K562 (cell line): ENCODE measurements around the gene EIF4G2. TPM values are rescaled to one million over a fixed set of nuclear protein-coding genes. Genes with fewer than 3 reads are reported as not detected.
A peak's percentile ranks its signal among the peaks of the same experiment; 100 is the strongest.

Source experiments
- ATF3 ChIP-seq, 2 experiments: fragments of 450-650 bp in 1 of 2; sonication (generic) in 1 of 2; formaldehyde crosslinking in 1 of 2; IDR thresholded peaks in 1 of 2; conservative IDR thresholded peaks in 1 of 2; 2 replicates each; pipeline versions ENCODE4 v1.6.1 to v1.8.1; 2016 to 2023; ENCODE audit warnings: mild to moderate bottlenecking in 2 of 2, moderate library complexity in 2 of 2, inconsistent platforms in 1 of 2, missing genetic modification reagents in 1 of 2
- E4F1 ChIP-seq: fragments of 250-450 bp; sonication (Bioruptor Pico); IDR thresholded peaks from 2 replicates; pipeline ENCODE4 v1.5.0; 2021; ENCODE audit warnings: mild to moderate bottlenecking, borderline replicate concordance
- HSF4 ChIP-seq: fragments of 250-450 bp; sonication (Bioruptor Pico); IDR thresholded peaks from 2 replicates; pipeline ENCODE4 v2.1.2; 2022; ENCODE audit warnings: mild to moderate bottlenecking, moderate library complexity, borderline replicate concordance
- MAZ ChIP-seq, 2 experiments: fragments of 450-650 bp in 1 of 2; sonication (generic) in 1 of 2; formaldehyde crosslinking; IDR thresholded peaks in 1 of 2; conservative IDR thresholded peaks in 1 of 2; 2 replicates each; pipeline versions ENCODE4 v1.4.0 to v1.5.0; 2020; ENCODE audit warnings: mild to moderate bottlenecking in 1 of 2, missing genetic modification reagents in 1 of 2
- NBN ChIP-seq: fragments of 450-650 bp; IDR thresholded peaks from 2 replicates; pipeline ENCODE4 v1.6.1; 2016; ENCODE audit warnings: low read depth, mild to moderate bottlenecking
- NEUROD1 ChIP-seq: fragments of 150-350 bp; IDR thresholded peaks from 2 replicates; pipeline ENCODE4 v1.6.1; 2014; ENCODE audit warnings: borderline replicate concordance, low read length, low read depth; ENCODE audit not compliant: partially characterized antibody
- NRF1 ChIP-seq, 2 experiments: fragments of 450-650 bp; IDR thresholded peaks in 1 of 2; conservative IDR thresholded peaks in 1 of 2; 2 replicates each; pipeline ENCODE4 v1.6.1; 2014; ENCODE audit warnings: mild to moderate bottlenecking in 2 of 2
- PHF20 ChIP-seq: fragments of 450-650 bp; IDR thresholded peaks from 2 replicates; pipeline ENCODE4 v1.6.1; 2018; ENCODE audit not compliant: partially characterized antibody
- POLR2AphosphoS2 ChIP-seq: IDR thresholded peaks from 2 replicates; pipeline ENCODE4 v1.6.1; 2012; ENCODE audit warnings: low read length, improper control_type of control experiment
- RBFOX2 ChIP-seq: fragments of 200-400 bp; formaldehyde crosslinking; IDR thresholded peaks from 2 replicates; pipeline ENCODE4 v1.6.1; 2017; ENCODE audit warnings: low read depth, mild to moderate bottlenecking, low read length, moderate library complexity
- RBM39 ChIP-seq: fragments of 200-400 bp; formaldehyde crosslinking; optimal IDR thresholded peaks from 2 replicates; pipeline ENCODE3; 2018; ENCODE audit warnings: low read depth, low read length
- SIN3B ChIP-seq: fragments of 450-650 bp; IDR thresholded peaks from 2 replicates; pipeline ENCODE4 v1.6.1; 2017; ENCODE audit warnings: low read depth, mild to moderate bottlenecking, moderate library complexity
- TAL1 ChIP-seq: fragments of 450-650 bp; IDR thresholded peaks from 2 replicates; pipeline ENCODE4 v1.6.1; 2016; ENCODE audit warnings: mild to moderate bottlenecking
- TOE1 ChIP-seq, 2 experiments: fragments of 450-650 bp in 1 of 2; sonication (generic) in 1 of 2; formaldehyde crosslinking in 1 of 2; IDR thresholded peaks; 2 replicates each; pipeline versions ENCODE4 v1.7.1 to v1.8.0; 2016 to 2022; ENCODE audit warnings: borderline replicate concordance in 2 of 2, mild to moderate bottlenecking in 2 of 2, antibody characterized with exemption in 1 of 2, inconsistent platforms in 1 of 2, low read depth in 1 of 2, missing genetic modification reagents in 1 of 2, moderate library complexity in 1 of 2
- YY1 ChIP-seq, 3 experiments: IDR thresholded peaks; 2 replicates each; pipeline ENCODE4 v1.6.1; 2011; ENCODE audit warnings: low read length in 2 of 3, mild to moderate bottlenecking in 2 of 3, moderate library complexity in 2 of 3, borderline replicate concordance in 1 of 3, control low read depth in 1 of 3, low read depth in 1 of 3; ENCODE audit not compliant: insufficient read depth in 3 of 3, insufficient replicate concordance in 2 of 3, control insufficient read depth in 1 of 3, insufficient read length in 1 of 3; ENCODE audit errors: extremely low read depth in 1 of 3
- ZKSCAN1 ChIP-seq: fragments of 150-350 bp; IDR thresholded peaks from 2 replicates; pipeline ENCODE4 v1.6.1; 2016; ENCODE audit warnings: low read depth, low read length
- ZNF140 ChIP-seq: fragments of 250-450 bp; sonication (Bioruptor Pico); IDR thresholded peaks from 2 replicates; pipeline ENCODE4 v1.8.0; 2021; ENCODE audit warnings: moderate library complexity, mild to moderate bottlenecking, inconsistent platforms
- ZNF696 ChIP-seq: fragments of 250-450 bp; sonication (Bioruptor Pico); conservative IDR thresholded peaks from 2 replicates; pipeline ENCODE4 v1.4.0; 2020; ENCODE audit warnings: mild to moderate bottlenecking, moderate library complexity
- polyA plus RNA-seq, 8 experiments: library from polyadenylated mRNA; depleted of rRNA in 4 of 8; stranded (reverse) in 5 of 8; unstranded in 3 of 8; fragments of >200 nt; fragmentation: Nextera tagmentation in 2 of 8; fragmentation: Illumina TruSeq in 1 of 8; extraction: Ambion mirVana in 2 of 8; extraction: Trizol in 1 of 8; gene quantifications; 2 replicates each; pipeline versions ENCODE4 v1.2.1 to v1.2.3, GENCODE V29; 2011 to 2014; ENCODE audit warnings: inconsistent platforms in 1 of 8, missing spikeins in 1 of 8
- total RNA-seq, 7 experiments: library from RNA; depleted of rRNA in 6 of 7; stranded (reverse); fragments of >200 nt in 6 of 7; fragmentation: Illumina TruSeq in 2 of 7; extraction: Trizol in 2 of 7; gene quantifications; 2 replicates each; pipeline versions ENCODE4 v1.2.1 to v1.2.3, GENCODE V29; 2011 to 2021; ENCODE audit warnings: low replicate concordance in 1 of 7
- TF ChIP-seq, protein P1 (sequence below), 2 experiments: IDR thresholded peaks; 2 replicates each; pipeline ENCODE4 v1.6.1; 2012; ENCODE audit warnings: improper control_type of control experiment in 2 of 2, low read depth in 2 of 2, low read length in 2 of 2, borderline replicate concordance in 1 of 2

The EIF4G2 gene
- total and polyA plus RNA-seq, 9 of the 15 experiments (the other 6 are each of a cell fraction or from before 2014, with no cell fraction given) = 206 to 790 (median 646) TPM

DNA sequence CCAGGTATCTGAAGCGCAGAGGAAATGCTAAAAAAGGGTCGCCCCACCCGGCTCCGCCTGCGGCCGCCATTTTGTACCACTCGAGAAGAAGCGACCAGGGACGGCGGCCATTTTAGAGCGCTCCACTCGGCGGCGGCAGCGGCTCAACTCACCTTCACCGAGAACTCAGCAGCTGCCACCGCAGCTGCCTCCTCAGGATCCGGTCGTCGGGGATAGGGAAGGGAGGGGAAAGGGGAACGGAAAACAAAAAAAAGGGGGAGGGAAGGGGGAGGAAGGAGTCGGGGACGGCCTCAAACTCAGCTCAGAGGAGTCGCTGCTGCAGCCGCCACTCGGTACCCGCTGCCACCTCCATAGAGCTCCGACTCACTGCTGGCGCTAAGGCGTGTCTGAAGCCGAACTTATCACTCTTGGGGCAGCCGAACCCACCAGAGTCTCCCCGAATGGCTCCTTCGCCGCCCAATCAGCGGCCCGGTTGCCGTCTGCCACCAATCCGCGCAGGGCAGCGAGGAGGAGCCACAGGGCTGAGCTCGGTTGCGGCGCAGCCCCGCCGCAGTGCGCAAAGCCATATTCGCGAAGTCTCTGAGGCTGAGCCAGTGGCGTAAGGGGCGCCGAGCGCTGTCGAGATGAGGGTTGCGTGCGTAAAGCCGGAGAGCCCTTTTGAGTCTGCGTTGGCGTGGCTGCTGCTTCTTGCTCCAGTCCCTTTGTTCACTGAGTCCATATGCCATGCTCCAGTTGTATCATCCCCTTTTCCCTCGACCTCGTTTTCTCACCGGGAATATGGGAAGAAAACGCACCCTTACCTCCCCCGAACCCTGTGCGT lies at the start of gene EIF4G2 (continued):
- TF ChIP-seq ZNF140 (no peak), RBM39 (peak; percentile 94), POLR2AphosphoS2 (peak; percentile 94; the same call in 1 of the 2 replicates), TAL1 (peak; percentile 26; the same call in 1 of the 2 replicates), ZKSCAN1 (peak; percentile 75; the same call in 1 of the 2 replicates), NBN (peak; percentile 96), TOE1 (IDR thresholded peaks at IDR 0.05; ENCODE audit: borderline replicate concordance) (peak; percentile 77), TOE1 (CRISPR knock-in tag; IDR thresholded peaks at IDR 0.05; ENCODE audit: borderline replicate concordance, low read depth) (no peak), NEUROD1 (peak; percentile 57), ZNF696 (CRISPR knock-in tag) (no peak), YY1 (IDR thresholded peaks at IDR 0.05; ENCODE audit: borderline replicate concordance in 1 of 3, control insufficient read depth in 1 of 3, extremely low read depth in 1 of 3, insufficient read depth in 3 of 3, insufficient read length in 1 of 3, insufficient replicate concordance in 2 of 3, low read depth in 1 of 3, low read length in 2 of 3) (peak; percentile 97 to 99 (median 98)), PHF20 (peak; percentile 30), RBFOX2 (peak; percentile 94), ATF3 (IDR thresholded peaks at IDR 0.05) (no peak), ATF3 (CRISPR knock-in tag; conservative IDR thresholded peaks at IDR 0.05) (peak; percentile 75), E4F1 (CRISPR knock-in tag) (no peak), NRF1 (conservative IDR thresholded peaks at IDR 0.05 in 1 of 2, IDR thresholded peaks at IDR 0.05 in 1 of 2) (peak; percentile 90 to 92), HSF4 (CRISPR knock-in tag) (no peak), MAZ (CRISPR knock-in tag; conservative IDR thresholded peaks at IDR 0.05 in 1 of 2, IDR thresholded peaks at IDR 0.05 in 1 of 2) (peak; percentile 14 to 59), SIN3B (peak; percentile 32; the same call in 1 of the 2 replicates)
- TF ChIP-seq, protein P1, sequence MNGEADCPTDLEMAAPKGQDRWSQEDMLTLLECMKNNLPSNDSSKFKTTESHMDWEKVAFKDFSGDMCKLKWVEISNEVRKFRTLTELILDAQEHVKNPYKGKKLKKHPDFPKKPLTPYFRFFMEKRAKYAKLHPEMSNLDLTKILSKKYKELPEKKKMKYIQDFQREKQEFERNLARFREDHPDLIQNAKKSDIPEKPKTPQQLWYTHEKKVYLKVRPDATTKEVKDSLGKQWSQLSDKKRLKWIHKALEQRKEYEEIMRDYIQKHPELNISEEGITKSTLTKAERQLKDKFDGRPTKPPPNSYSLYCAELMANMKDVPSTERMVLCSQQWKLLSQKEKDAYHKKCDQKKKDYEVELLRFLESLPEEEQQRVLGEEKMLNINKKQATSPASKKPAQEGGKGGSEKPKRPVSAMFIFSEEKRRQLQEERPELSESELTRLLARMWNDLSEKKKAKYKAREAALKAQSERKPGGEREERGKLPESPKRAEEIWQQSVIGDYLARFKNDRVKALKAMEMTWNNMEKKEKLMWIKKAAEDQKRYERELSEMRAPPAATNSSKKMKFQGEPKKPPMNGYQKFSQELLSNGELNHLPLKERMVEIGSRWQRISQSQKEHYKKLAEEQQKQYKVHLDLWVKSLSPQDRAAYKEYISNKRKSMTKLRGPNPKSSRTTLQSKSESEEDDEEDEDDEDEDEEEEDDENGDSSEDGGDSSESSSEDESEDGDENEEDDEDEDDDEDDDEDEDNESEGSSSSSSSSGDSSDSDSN (IDR thresholded peaks at IDR 0.05; ENCODE audit: borderline replicate concordance in 1 of 2, low read depth in 2 of 2, low read length in 2 of 2) = no peak
